Measurements from ENCODE around the gene CACNA1C. TPM values are rescaled to one million over a fixed set of nuclear protein-coding genes. Genes with fewer than 3 reads are reported as not detected.

CACNA1C gene
- total RNA-seq, 6 donors from 2014 or later, result 5.2 to 45.1 (median 8.8) TPM

- Histone ChIP-seq H3K4me3 (no peak overlapping the region), H3K27ac (no peak overlapping the region), H3K27me3 (no peaks in the 10 kb centered on the region), H3K36me3 (no peaks in the 10 kb centered on the region), H3K4me1 (no peaks in the 10 kb centered on the region), H3K9me3 (no peaks in the 10 kb centered on the region)
- TF ChIP-seq POLR2AphosphoS5 (IDR thresholded peaks at IDR 0.05) (no peak), EP300 (IDR thresholded peaks at IDR 0.05) (no peak), CTCF (IDR thresholded peaks at IDR 0.05) (no peak), POLR2A (IDR thresholded peaks at IDR 0.05) (no peak)
- DNase-seq (no peak), ATAC-seq (ENCODE audit: low FRiP score in 2 of 2) (no peak)
- WGBS, 2 donors, result 83 to 84% methylated on average over 6 of the region's 6 CpGs
Measured at GRCh38 chr12:2526371-2526770, 473.6 kb downstream of the CACNA1C start.

- Histone ChIP-seq H3K4me3 (no peak overlapping the region), H3K36me3 (no peaks in the 10 kb centered on the region), H3K9me3 (no peaks in the 10 kb centered on the region), H3K4me1 (no peaks in the 10 kb centered on the region), H3K27me3 (no peaks in the 10 kb centered on the region), H3K27ac (no peak overlapping the region)
- DNase-seq (no peak), ATAC-seq (ENCODE audit: low FRiP score in 2 of 2) (no peak)
- TF ChIP-seq EP300 (IDR thresholded peaks at IDR 0.05) (no peak), CTCF (IDR thresholded peaks at IDR 0.05) (no peak), POLR2A (IDR thresholded peaks at IDR 0.05) (no peak), POLR2AphosphoS5 (IDR thresholded peaks at IDR 0.05) (no peak)
- 54 to 69% methylated on average over 4 of the region's 4 CpGs for WGBS, 2 donors
Measured at GRCh38 chr12:2528001-2528400, 475.2 kb downstream of the CACNA1C start.

- Histone ChIP-seq H3K4me3 (no peak overlapping the region), H3K27me3 (no peaks in the 10 kb centered on the region), H3K9me3 (no peaks in the 10 kb centered on the region), H3K27ac (no peak overlapping the region), H3K4me1 (no peaks in the 10 kb centered on the region), H3K36me3 (no peaks in the 10 kb centered on the region)
- TF ChIP-seq POLR2AphosphoS5 (IDR thresholded peaks at IDR 0.05), result no peak
- no peak for TF ChIP-seq EP300 (IDR thresholded peaks at IDR 0.05)
- TF ChIP-seq CTCF (IDR thresholded peaks at IDR 0.05), result no peak
- ATAC-seq (ENCODE audit: low FRiP score in 2 of 2) (no peak), DNase-seq (no peak)
- WGBS, 2 donors, result 79 to 85% methylated on average over 2 of the region's 2 CpGs
Measured at GRCh38 chr12:2529807-2530206, 477.0 kb downstream of the CACNA1C start.

- H3K4me1 ChIP-seq, result no peaks in the 10 kb centered on the region
- TF ChIP-seq POLR2AphosphoS5 (IDR thresholded peaks at IDR 0.05), result no peak
- no peak for TF ChIP-seq EP300 (IDR thresholded peaks at IDR 0.05)
- TF ChIP-seq POLR2A (IDR thresholded peaks at IDR 0.05), result no peak
- no peak for TF ChIP-seq CTCF (IDR thresholded peaks at IDR 0.05)
- WGBS, 2 donors, result 73 to 82% methylated on average over 4 of the region's 4 CpGs
Measured at GRCh38 chr12:2531371-2531770, 478.6 kb downstream of the CACNA1C start.

GRCh38 chr12:2533036-2533435 lies 480.2 kb downstream of the CACNA1C start:
- TF ChIP-seq EP300 (IDR thresholded peaks at IDR 0.05) (no peak), POLR2AphosphoS5 (IDR thresholded peaks at IDR 0.05) (no peak), POLR2A (IDR thresholded peaks at IDR 0.05) (no peak), CTCF (IDR thresholded peaks at IDR 0.05) (no peak)
- Histone ChIP-seq H3K4me3 (no peak overlapping the region), H3K4me1 (peaks cover 0 to 2% (median 0%) of the 10 kb centered on the region in 4 donors), H3K27me3 (no peaks in the 10 kb centered on the region), H3K36me3 (no peaks in the 10 kb centered on the region), H3K27ac (no peak overlapping the region), H3K9me3 (no peaks in the 10 kb centered on the region)
- 80 to 81% methylated on average over 5 of the region's 5 CpGs for WGBS, 2 donors
- DNase-seq, result no peak
- no peak for ATAC-seq (ENCODE audit: low FRiP score in 2 of 2)

More at GRCh38 chr12:2531371-2531770, 478.6 kb downstream of the CACNA1C start:
- Histone ChIP-seq H3K27ac (no peak overlapping the region), H3K4me3 (no peak overlapping the region), H3K27me3 (no peaks in the 10 kb centered on the region), H3K9me3 (no peaks in the 10 kb centered on the region), H3K36me3 (no peaks in the 10 kb centered on the region)
- DNase-seq, result no peak
- no peak for ATAC-seq (ENCODE audit: low FRiP score in 2 of 2)

Data from upper lobe of left lung (tissue), 6 donors.